NCI-H524 treated with DMSO at 0.1 percent for 48 hours (cell line): ENCODE measurements around the gene ANKRD40CL.
"Not testable (repeated sequence)": the region's sequence is repeated elsewhere in the genome, so short reads cannot be mapped to it uniquely, and the experiment has no call there.

Experiments
- DNase-seq: peaks from one replicate; lab custom pipeline; 2025; lab: John Stamatoyannopoulos, UW

ANKRD40CL gene

GRCh38 chr17:50758989-50759544, 8.3 kb downstream of the ANKRD40CL start:
- DNase-seq, result no peak

- no peak for DNase-seq
Observed at GRCh38 chr17:50758524-50758923, 8.8 kb downstream of the ANKRD40CL start.

GRCh38 chr17:50754521-50754920, 12.8 kb downstream of the ANKRD40CL start:
- no peak for DNase-seq

- DNase-seq, result no peak
Observed at GRCh38 chr17:50749245-50749644, 18.1 kb downstream of the ANKRD40CL start.

GRCh38 chr17:50745631-50746030, 21.7 kb downstream of the ANKRD40CL start:
- DNase-seq, result no peak

GRCh38 chr17:50739098-50739497, 28.2 kb downstream of the ANKRD40CL start:
- no peak for DNase-seq

GRCh38 chr17:50737118-50737698, 30.1 kb downstream of the ANKRD40CL start:
- no peak for DNase-seq

GRCh38 chr17:50735287-50735686, 32.0 kb downstream of the ANKRD40CL start:
- no peak for DNase-seq

- DNase-seq, result no peak
Observed at GRCh38 chr17:50731575-50732460, 35.5 kb downstream of the ANKRD40CL start.

GRCh38 chr17:50728881-50729765, 38.2 kb downstream of the ANKRD40CL start:
- DNase-seq, result no peak

- DNase-seq, result no peak
Observed at GRCh38 chr17:50728112-50728429, 39.2 kb downstream of the ANKRD40CL start.

GRCh38 chr17:50725769-50726655, 41.3 kb downstream of the ANKRD40CL start:
- no peak for DNase-seq

- DNase-seq, result not testable (repeated sequence)
Observed at GRCh38 chr17:50724622-50725021, 42.7 kb downstream of the ANKRD40CL start.

GRCh38 chr17:50722746-50723145, 44.6 kb downstream of the ANKRD40CL start:
- DNase-seq, result no peak

- DNase-seq, result no peak
Observed at GRCh38 chr17:50721194-50722010, 45.9 kb downstream of the ANKRD40CL start.

GRCh38 chr17:50719924-50720794, 47.2 kb downstream of the ANKRD40CL start:
- DNase-seq, result no peak

- peak; percentile 85 for DNase-seq
Observed at GRCh38 chr17:50719144-50719923, 48.0 kb downstream of the ANKRD40CL start, which contains the start of gene LUC7L3. LUC7L3 (plus strand) TSS chr17:50719603; CDS start chr17:50719733, 130 bp downstream.

GRCh38 chr17:50715471-50715870, 51.8 kb downstream of the ANKRD40CL start:
- DNase-seq, result no peak
